ENCODE data around the gene DDAH1. TPM values are rescaled to one million over a fixed set of nuclear protein-coding genes. Genes with fewer than 3 reads are reported as not detected.

Gene DDAH1
- total and polyA plus RNA-seq, 2 of the 4 experiments (the other 2 are of a cell fraction): 78.0 to 94.5 TPM

- intact Hi-C loops (cut with micrococcal nuclease): loop anchor here (5.0 kb wide), 1 partner anchor 39 kb away; no protein-coding TSS in a partner anchor
- no peak overlapping the region for H3K4me3 ChIP-seq (ENCODE audit: insufficient read depth, low read depth, low read length)
- peaks cover 35 to 69% of the 10 kb centered on the region in 2 experiments for H3K79me1 ChIP-seq (ENCODE audit: low read depth in 1 of 2, low read length in 2 of 2)
- H3K56ac ChIP-seq (ENCODE audit: extremely low read depth, insufficient read depth, low read length): no peak overlapping the region
- no peak overlapping the region for H3K4ac ChIP-seq (ENCODE audit: low read depth, low read length)
- no peak overlapping the region for H2AFZ ChIP-seq (replicated peaks; ENCODE audit: low read length, poor library complexity)
- H2AK5ac ChIP-seq (ENCODE audit: low read depth, low read length): no peak overlapping the region
- H3K4me1 ChIP-seq (ENCODE audit: control insufficient read depth, insufficient read depth, low read length): peaks cover 4% of the 10 kb centered on the region; the same call in 1 of the 2 replicates
- in situ Hi-C loops (cut with MboI; ENCODE audit: low sequenced_read_pairs): no loop called here
- dilution Hi-C loops (cut with HindIII; ENCODE audit: low sequenced_read_pairs, unreplicated experiment): no loop called here
- no peak overlapping the region for H2BK20ac ChIP-seq (ENCODE audit: low read depth, low read length)
- POLR2A ChIA-PET (ENCODE audit: unreplicated experiment): no interaction called here
- H2AK9ac ChIP-seq (replicated peaks; ENCODE audit: low read depth, low read length, poor library complexity): no peak overlapping the region
- H2BK5ac ChIP-seq (ENCODE audit: low read depth, low read length, poor library complexity, severe bottlenecking): no peak overlapping the region
- TF ChIP-seq BHLHE40 (IDR thresholded peaks at IDR 0.05; ENCODE audit: low read depth, low read length): no peak
- no peak for TF ChIP-seq USF2 (IDR thresholded peaks at IDR 0.05; ENCODE audit: low read depth, low read length)
- TF ChIP-seq MXI1 (IDR thresholded peaks at IDR 0.05; ENCODE audit: borderline replicate concordance, low read depth, low read length): no peak
- TF ChIP-seq RFX5 (IDR thresholded peaks at IDR 0.05; ENCODE audit: low read depth, low read length): no peak
- no peak overlapping the region for H3K14ac ChIP-seq (replicated peaks; ENCODE audit: low read depth, low read length)
- no peak overlapping the region for H2BK120ac ChIP-seq (ENCODE audit: low read depth, low read length)
- peaks cover 6% of the 10 kb centered on the region; the same call in 1 of the 2 replicates for H4K20me1 ChIP-seq (ENCODE audit: insufficient read depth, low read length)
- no peak overlapping the region for H3K18ac ChIP-seq (ENCODE audit: low read depth, low read length)
- WGBS, 2 experiments (ENCODE audit: extremely low coverage in 2 of 2, insufficient read length in 1 of 2): no CpG with 5 or more reads among the region's 3 CpGs
- no peak for ATAC-seq (ENCODE audit: low read depth)
- no peak overlapping the region for H3K4me2 ChIP-seq (ENCODE audit: low read depth, low read length)
- CTCF ChIA-PET: no interaction called here
- peaks cover 6% of the 10 kb centered on the region for H3K9me1 ChIP-seq (ENCODE audit: insufficient read depth, low read length)
- no peak overlapping the region for H4K8ac ChIP-seq (ENCODE audit: low read depth in 2 of 2, low read length in 2 of 2)
- BruUV-seq (replicated peaks): no TSS peak
- H2BK15ac ChIP-seq (ENCODE audit: low read depth, low read length): no peak overlapping the region
- peak overlapping the region; percentile 32; the same call in 1 of the 2 replicates for H4K5ac ChIP-seq (ENCODE audit: low read depth, low read length)
- no peaks in the 10 kb centered on the region for H3K27me3 ChIP-seq (ENCODE audit: control insufficient read depth, insufficient read depth, low read length)
- no peak overlapping the region; the same call in 1 of the 2 replicates for H3K23ac ChIP-seq (ENCODE audit: low read depth, low read length)
- H3K9me3 ChIP-seq (ENCODE audit: control insufficient read depth, insufficient read depth, low read length): peaks cover 10% of the 10 kb centered on the region
- no peak for DNase-seq
- no peak overlapping the region for H4K91ac ChIP-seq (ENCODE audit: insufficient read depth, low read depth, low read length)
- H3K27ac ChIP-seq (ENCODE audit: insufficient read depth, low read length): no peak overlapping the region
- H3K9ac ChIP-seq (ENCODE audit: low read depth, low read length): no peak overlapping the region
- H3K36me3 ChIP-seq (ENCODE audit: control insufficient read depth, insufficient read depth, low read length): 0 out of 2 replicates have a peak, but pooled peaks cover 1% of the 10 kb centered on the region
These were observed 47.1 kb downstream of the DDAH1 start for GRCh38 chr1:85417876-85418275.
